ENCODE measurements around the gene RTKN2.

Gene RTKN2

DNA sequence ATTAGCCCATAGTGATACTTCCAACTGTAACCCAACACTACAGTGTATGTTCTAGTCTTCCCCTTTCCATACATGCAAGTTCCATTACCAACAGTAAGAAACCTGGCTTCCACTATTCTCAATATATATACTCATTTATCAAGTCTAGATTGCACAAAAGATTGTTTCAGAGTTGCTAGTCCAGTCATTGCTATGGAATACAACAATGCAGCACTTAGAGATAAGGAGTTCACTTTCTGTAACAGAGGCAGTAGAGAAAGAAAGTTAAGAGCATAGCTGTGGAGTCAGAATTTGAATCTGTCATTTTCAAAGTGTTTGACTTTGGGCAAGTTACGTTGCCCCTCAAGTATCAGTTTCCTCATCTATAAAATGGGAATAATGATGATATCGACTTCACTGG is 90.1 kb downstream of the RTKN2 start:
- no peak for TF ChIP-seq CTCF (IDR thresholded peaks at IDR 0.05; ENCODE audit: insufficient read depth, missing control alignments)
- no peak for DNase-seq (ENCODE audit: insufficient read length, low spot score)
- FAIRE-seq: no peak

DNA sequence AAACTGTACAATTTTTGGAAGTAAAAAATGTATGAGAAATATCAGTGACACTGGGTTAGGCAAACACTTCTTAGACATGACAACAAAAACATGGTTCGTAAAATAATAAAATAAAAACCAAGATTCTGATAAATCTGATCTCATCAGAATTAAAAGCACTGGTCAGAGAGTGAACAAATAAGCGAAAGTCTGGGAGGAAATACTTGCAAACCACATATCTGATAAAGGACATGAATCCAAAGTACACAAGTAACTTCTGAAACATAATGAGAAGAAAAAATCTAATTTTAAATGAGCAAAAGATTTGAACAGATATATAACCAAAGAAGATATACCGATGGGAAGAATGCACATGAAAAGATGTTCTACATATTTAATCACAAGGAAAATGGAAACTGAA is 91.5 kb downstream of the RTKN2 start:
- FAIRE-seq: no peak
- TF ChIP-seq CTCF (IDR thresholded peaks at IDR 0.05; ENCODE audit: insufficient read depth, missing control alignments): no peak

DNA sequence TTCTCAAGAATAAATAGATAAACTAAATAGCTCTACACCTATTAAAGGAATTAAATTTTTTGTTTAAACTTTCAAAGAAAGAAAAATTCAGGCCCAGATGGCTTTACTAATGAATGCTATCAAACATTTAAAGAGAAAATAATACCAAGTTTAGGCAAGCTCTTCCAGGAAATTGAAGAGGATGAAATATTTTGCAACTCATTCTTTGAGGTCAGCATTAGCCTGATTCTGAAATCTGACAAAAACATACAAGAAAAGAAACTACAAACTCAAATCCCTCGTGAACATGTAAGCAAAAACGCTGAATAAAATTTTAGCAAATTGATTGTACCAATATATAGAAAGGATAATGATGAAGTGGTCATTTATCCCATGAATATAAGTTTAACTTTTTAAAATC is 93.4 kb downstream of the RTKN2 start:
- FAIRE-seq (no peak), DNase-seq (ENCODE audit: insufficient read length, low spot score) (no peak)
- TF ChIP-seq CTCF (IDR thresholded peaks at IDR 0.05; ENCODE audit: insufficient read depth, missing control alignments): no peak

More for the DNA sequence above, 91.5 kb downstream of the RTKN2 start:
- DNase-seq (ENCODE audit: insufficient read length, low spot score): no peak

DNA sequence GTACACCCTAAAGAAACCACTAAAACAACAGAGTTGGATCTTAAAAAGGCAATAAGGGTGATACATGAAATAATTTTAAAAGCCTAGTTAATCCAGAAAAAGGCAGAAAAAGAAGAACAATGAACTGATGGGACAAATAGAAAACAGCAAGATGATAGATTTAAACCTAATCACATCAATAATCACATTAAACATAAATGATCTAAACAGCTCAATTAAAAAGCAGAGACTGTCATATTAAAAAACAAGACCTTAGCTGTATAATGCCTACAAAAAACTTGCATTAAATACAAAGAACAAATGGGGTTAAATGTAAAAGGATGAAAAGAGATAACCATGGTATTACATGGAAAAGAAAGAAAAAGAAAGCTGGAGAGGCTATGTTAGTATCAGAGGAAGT is 96.2 kb downstream of the RTKN2 start:
- TF ChIP-seq CTCF (IDR thresholded peaks at IDR 0.05; ENCODE audit: insufficient read depth, missing control alignments): no peak
- DNase-seq (ENCODE audit: insufficient read length, low spot score) (no peak), FAIRE-seq (no peak)

DNA sequence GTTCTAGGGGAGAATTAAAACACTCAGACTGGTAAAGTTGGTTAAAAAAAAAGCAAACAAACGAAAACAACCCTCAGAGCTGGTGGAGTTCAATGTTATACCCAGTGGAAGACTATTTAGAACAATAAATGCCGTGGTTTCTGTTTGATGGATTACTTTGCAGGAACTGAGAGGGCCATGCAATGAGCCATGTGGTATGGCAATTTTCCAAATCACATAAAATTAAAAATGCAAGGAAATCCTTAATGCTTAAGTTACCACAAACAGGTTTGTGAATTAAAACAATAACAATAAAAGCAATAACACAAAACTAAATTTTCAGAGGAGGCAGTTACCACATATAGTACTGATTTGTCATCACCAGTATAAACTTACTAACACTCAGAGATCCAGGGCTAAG is 96.9 kb downstream of the RTKN2 start:
- no peak for FAIRE-seq
- TF ChIP-seq CTCF (IDR thresholded peaks at IDR 0.05; ENCODE audit: insufficient read depth, missing control alignments): no peak
- no peak for DNase-seq (ENCODE audit: insufficient read length, low spot score)

DNA sequence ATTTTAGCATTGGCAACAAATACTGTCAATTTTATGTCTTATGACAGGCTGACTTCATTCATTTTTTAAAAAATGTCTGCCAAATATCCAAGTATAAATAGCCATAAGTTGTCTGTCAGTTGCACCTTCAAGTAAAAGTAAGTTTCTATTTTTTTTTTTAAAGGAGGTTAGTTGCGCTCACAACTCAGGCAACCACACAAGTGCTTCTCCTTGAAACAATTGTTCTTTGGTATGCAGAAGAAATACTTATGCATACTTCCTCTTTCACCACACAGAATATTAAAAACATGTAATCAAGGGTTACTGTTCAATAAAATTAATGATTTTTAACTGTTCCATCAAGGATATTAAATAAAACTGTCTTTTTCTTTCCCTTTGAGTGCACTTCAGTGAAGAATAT is 97.9 kb downstream of the RTKN2 start:
- no peak for TF ChIP-seq CTCF (IDR thresholded peaks at IDR 0.05; ENCODE audit: insufficient read depth, missing control alignments)
- FAIRE-seq: no peak
- DNase-seq (ENCODE audit: insufficient read length, low spot score): no peak

DNA sequence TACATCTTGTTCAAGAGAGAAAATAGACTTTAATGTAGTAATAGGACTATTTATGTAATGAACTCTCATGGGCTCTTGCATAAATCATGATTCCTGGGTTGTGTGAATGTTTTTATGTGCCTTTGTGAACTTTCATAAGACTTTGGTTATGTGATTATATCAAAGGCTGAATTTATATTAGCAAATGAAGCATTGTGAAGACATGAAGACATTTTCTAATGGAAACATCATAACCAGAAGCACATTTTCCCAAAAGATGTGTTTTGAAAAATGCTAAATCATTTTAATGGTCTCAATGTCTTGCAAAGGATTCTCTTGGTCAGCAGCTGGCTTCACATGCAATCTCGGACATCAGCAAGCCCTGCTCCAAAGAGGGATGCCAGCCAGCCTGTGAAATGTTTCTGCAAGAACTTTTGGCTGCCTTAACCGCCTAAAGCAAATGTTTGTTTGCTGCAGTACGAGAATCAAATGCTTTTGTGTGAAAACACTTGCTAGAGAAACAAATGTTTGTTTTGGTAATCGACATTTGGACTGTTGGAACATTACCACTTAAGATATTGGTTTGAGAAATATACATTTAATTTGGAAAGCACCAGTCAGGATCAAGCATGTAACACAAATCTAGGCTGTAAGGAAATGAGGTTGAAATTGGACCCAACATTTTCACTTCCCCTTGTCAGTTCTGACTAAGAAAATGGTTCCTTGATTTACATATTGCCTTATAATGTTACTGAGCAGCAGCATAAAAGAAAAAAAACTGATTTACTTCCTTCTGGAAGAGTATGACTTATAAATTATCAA is 102.1 kb downstream of the RTKN2 start:
- no peak for DNase-seq (ENCODE audit: insufficient read length, low spot score)
- FAIRE-seq: no peak
- TF ChIP-seq CTCF (IDR thresholded peaks at IDR 0.05; ENCODE audit: insufficient read depth, missing control alignments): no peak
